OCI-LY3 (cell line): Measurements from ENCODE around the gene KCTD15.

ENCODE experiments used
- H2AFZ ChIP-seq: fragments of 200-600, 300-600 bp; shearing (Covaris generic); 2 replicates; pipeline ENCODE4 v1.6.0; 2014; ENCODE audit warnings: antibody characterized with exemption, low read depth, low read length
- H3K27ac ChIP-seq: fragments of 200-600, 300-600 bp; sonication (generic); 2 replicates; pipeline ENCODE4 v1.5.1; 2014; ENCODE audit warnings: mild to moderate bottlenecking, low read length, moderate library complexity, mixed read lengths
- H3K27me3 ChIP-seq: fragments of 200-600, 300-600 bp; sonication (generic); 2 replicates; pipeline ENCODE4 v1.6.1; 2014; ENCODE audit warnings: low read depth, low read length, mixed read lengths
- H3K36me3 ChIP-seq: fragments of 200-600, 300-600 bp; sonication (generic); replicated peaks from 2 replicates; pipeline ENCODE3; 2014; ENCODE audit warnings: low read depth, low read length, mixed read lengths
- H3K4me1 ChIP-seq: fragments of 300-600, 200-600 bp; sonication (generic); 2 replicates; pipeline ENCODE4 v1.6.1; 2014; ENCODE audit warnings: low read length, mixed read lengths
- H3K4me2 ChIP-seq: fragments of 200-600, 300-600 bp; sonication (generic); 2 replicates; pipeline ENCODE4 v1.6.1; 2014; ENCODE audit warnings: low read length, mixed read lengths
- H3K4me3 ChIP-seq: fragments of 300-600, 200-600 bp; sonication (generic); 2 replicates; pipeline ENCODE4 v1.5.1; 2014; ENCODE audit warnings: antibody characterized with exemption, mild to moderate bottlenecking, low read length, moderate library complexity
- H3K79me2 ChIP-seq: fragments of 300-600, 200-600 bp; shearing (Covaris generic); 2 replicates; pipeline ENCODE4 v1.6.1; 2014; ENCODE audit warnings: mild to moderate bottlenecking, low read length, mixed read lengths
- H3K9ac ChIP-seq: fragments of 300-600, 200-600 bp; shearing (Covaris generic); 2 replicates; pipeline ENCODE4 v1.6.0; 2014; ENCODE audit warnings: mild to moderate bottlenecking, low read length, moderate library complexity
- H3K9me3 ChIP-seq: fragments of 200-600, 300-600 bp; shearing (Covaris generic); 2 replicates; pipeline ENCODE4 v1.6.1; 2014; ENCODE audit warnings: low read length, mixed read lengths; ENCODE audit not compliant: insufficient read depth
- H4K20me1 ChIP-seq: fragments of 200-600, 300-600 bp; sonication (generic); 2 replicates; pipeline ENCODE4 v1.6.1; 2016; ENCODE audit warnings: low read length, mixed read lengths; ENCODE audit not compliant: insufficient read depth
- CTCF ChIP-seq: fragments of 200-600, 300-600 bp; sonication (generic); IDR thresholded peaks from 2 replicates; pipeline ENCODE4 v1.5.1; 2014; ENCODE audit warnings: antibody characterized with exemption, low read length, low read depth
- EZH2phosphoT487 ChIP-seq: fragments of 200-600 bp; shearing (Covaris generic); IDR thresholded peaks from 2 replicates; pipeline ENCODE4 v1.6.1; 2018; ENCODE audit warnings: antibody characterized with exemption, mixed run types, low read depth

The KCTD15 gene

GRCh38 chr19:33811246-33811645 is 14.6 kb downstream of the KCTD15 start:
- no peak overlapping the region for H3K4me2 ChIP-seq
- no peaks in the 10 kb centered on the region for H4K20me1 ChIP-seq
- no peak overlapping the region for H3K9ac ChIP-seq
- H2AFZ ChIP-seq = no peak overlapping the region
- TF ChIP-seq CTCF (no peak), EZH2phosphoT487 (no peak)
- H3K27me3 ChIP-seq = no peaks in the 10 kb centered on the region
- H3K79me2 ChIP-seq = no peaks in the 10 kb centered on the region
- peaks cover 10% of the 10 kb centered on the region for H3K36me3 ChIP-seq
- no peak overlapping the region for H3K4me3 ChIP-seq
- no peaks in the 10 kb centered on the region for H3K4me1 ChIP-seq
- H3K9me3 ChIP-seq = no peaks in the 10 kb centered on the region
- H3K27ac ChIP-seq = no peak overlapping the region

- Histone ChIP-seq H3K4me2 (no peak overlapping the region), H2AFZ (no peak overlapping the region), H3K27me3 (no peaks in the 10 kb centered on the region), H3K4me1 (peaks cover 2% of the 10 kb centered on the region), H3K9ac (no peak overlapping the region), H4K20me1 (no peaks in the 10 kb centered on the region), H3K36me3 (peaks cover 8% of the 10 kb centered on the region), H3K79me2 (no peaks in the 10 kb centered on the region), H3K27ac (no peak overlapping the region), H3K4me3 (no peak overlapping the region), H3K9me3 (no peaks in the 10 kb centered on the region)
- TF ChIP-seq CTCF = no peak
- no peak for TF ChIP-seq EZH2phosphoT487
Observed at GRCh38 chr19:33811736-33812387, 15.2 kb downstream of the KCTD15 start.

- H4K20me1 ChIP-seq = no peaks in the 10 kb centered on the region
- H3K4me1 ChIP-seq = peaks cover 6% of the 10 kb centered on the region
- no peak overlapping the region for H3K4me3 ChIP-seq
- no peak overlapping the region for H3K27ac ChIP-seq
- no peak overlapping the region for H3K9ac ChIP-seq
- TF ChIP-seq CTCF (no peak), EZH2phosphoT487 (no peak)
- H3K4me2 ChIP-seq = no peak overlapping the region
- H3K9me3 ChIP-seq = no peaks in the 10 kb centered on the region
- no peaks in the 10 kb centered on the region for H3K79me2 ChIP-seq
- no peaks in the 10 kb centered on the region for H3K27me3 ChIP-seq
- H2AFZ ChIP-seq = no peak overlapping the region
- H3K36me3 ChIP-seq = peaks cover 6% of the 10 kb centered on the region
Observed at GRCh38 chr19:33812388-33813330, 16.0 kb downstream of the KCTD15 start.

GRCh38 chr19:33813391-33814101 is 16.9 kb downstream of the KCTD15 start:
- Histone ChIP-seq H3K27me3 (no peaks in the 10 kb centered on the region), H3K79me2 (no peaks in the 10 kb centered on the region), H3K4me1 (peaks cover 6% of the 10 kb centered on the region), H3K9ac (no peak overlapping the region), H3K9me3 (no peaks in the 10 kb centered on the region), H4K20me1 (no peaks in the 10 kb centered on the region), H3K4me3 (no peak overlapping the region), H2AFZ (no peak overlapping the region), H3K4me2 (no peak overlapping the region), H3K27ac (no peak overlapping the region), H3K36me3 (peaks cover 2% of the 10 kb centered on the region)
- TF ChIP-seq EZH2phosphoT487 (no peak), CTCF (no peak)
